ENCODE data around the gene OR2L8.

OR2L8 gene, protein sequence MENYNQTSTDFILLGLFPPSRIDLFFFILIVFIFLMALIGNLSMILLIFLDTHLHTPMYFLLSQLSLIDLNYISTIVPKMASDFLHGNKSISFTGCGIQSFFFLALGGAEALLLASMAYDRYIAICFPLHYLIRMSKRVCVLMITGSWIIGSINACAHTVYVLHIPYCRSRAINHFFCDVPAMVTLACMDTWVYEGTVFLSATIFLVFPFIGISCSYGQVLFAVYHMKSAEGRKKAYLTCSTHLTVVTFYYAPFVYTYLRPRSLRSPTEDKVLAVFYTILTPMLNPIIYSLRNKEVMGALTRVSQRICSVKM

GRCh38 chr1:247948558-247948957 lies at the start of gene OR2L8:
OR2L8 (plus strand) TSS chr1:247948858; CDS start chr1:247948858, 0 bp downstream.
- H3K9me2 ChIP-seq (replicated peaks; ENCODE audit: insufficient read depth, low read length): no peaks in the 10 kb centered on the region
- no peak within 1 kb of the TSS for H2AFZ ChIP-seq (ENCODE audit: low read length)
- no peak within 1 kb of the TSS for H3K27ac ChIP-seq (ENCODE audit: low read length)
- no peak within 1 kb of the TSS for H3K4me3 ChIP-seq (ENCODE audit: low read length)
- H3K36me3 ChIP-seq (replicated peaks; ENCODE audit: insufficient read depth, low read length): no peaks in the 10 kb centered on the region
- no peak for DNase-seq
- no peaks in the 10 kb centered on the region for H3K27me3 ChIP-seq (replicated peaks; ENCODE audit: insufficient read depth, low read length)
- TF ChIP-seq EZH2 (optimal IDR thresholded peaks at IDR 0.05; ENCODE audit: low read depth, low read length) (no peak), EZH2phosphoT487 (IDR thresholded peaks at IDR 0.05; ENCODE audit: low read length) (no peak)
- TF ChIP-seq, protein P1, sequence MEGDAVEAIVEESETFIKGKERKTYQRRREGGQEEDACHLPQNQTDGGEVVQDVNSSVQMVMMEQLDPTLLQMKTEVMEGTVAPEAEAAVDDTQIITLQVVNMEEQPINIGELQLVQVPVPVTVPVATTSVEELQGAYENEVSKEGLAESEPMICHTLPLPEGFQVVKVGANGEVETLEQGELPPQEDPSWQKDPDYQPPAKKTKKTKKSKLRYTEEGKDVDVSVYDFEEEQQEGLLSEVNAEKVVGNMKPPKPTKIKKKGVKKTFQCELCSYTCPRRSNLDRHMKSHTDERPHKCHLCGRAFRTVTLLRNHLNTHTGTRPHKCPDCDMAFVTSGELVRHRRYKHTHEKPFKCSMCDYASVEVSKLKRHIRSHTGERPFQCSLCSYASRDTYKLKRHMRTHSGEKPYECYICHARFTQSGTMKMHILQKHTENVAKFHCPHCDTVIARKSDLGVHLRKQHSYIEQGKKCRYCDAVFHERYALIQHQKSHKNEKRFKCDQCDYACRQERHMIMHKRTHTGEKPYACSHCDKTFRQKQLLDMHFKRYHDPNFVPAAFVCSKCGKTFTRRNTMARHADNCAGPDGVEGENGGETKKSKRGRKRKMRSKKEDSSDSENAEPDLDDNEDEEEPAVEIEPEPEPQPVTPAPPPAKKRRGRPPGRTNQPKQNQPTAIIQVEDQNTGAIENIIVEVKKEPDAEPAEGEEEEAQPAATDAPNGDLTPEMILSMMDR (IDR thresholded peaks at IDR 0.05; ENCODE audit: low read length): no peak
- no peaks in the 10 kb centered on the region for H3K4me1 ChIP-seq (ENCODE audit: low read length)
- no peak within 1 kb of the TSS for H3K9ac ChIP-seq (ENCODE audit: low read length)
- no peaks in the 10 kb centered on the region for H4K20me1 ChIP-seq (ENCODE audit: insufficient read depth, low read length)
- no peaks in the 10 kb centered on the region for H3K79me2 ChIP-seq (ENCODE audit: low read length)
- H3K4me2 ChIP-seq (ENCODE audit: low read depth, low read length): no peak within 1 kb of the TSS
- H3F3A ChIP-seq (ENCODE audit: insufficient read depth, low read length): no peaks in the 10 kb centered on the region
- H3K9me3 ChIP-seq (replicated peaks; ENCODE audit: insufficient read depth, low read length): no peaks in the 10 kb centered on the region

DNA sequence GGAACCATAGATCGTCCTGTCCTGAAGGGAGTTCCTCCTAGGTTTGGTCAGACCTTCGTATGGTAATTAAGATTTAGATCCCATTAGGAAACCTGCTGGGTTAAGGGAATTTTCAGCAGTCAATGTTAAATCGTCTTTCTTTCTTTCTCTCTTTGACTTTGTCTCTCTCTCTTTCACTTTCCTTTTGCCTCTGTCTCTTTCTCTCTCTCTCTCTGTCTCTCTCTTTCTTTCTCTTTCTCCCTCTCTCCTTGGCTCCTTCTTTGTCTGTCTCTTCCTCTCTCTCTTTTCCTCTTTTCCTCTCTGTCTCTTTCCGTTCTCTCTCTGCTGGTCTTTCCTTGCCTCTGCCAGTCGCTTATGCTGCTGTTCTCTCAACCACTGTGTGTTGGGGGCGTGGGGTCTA lies 44.5 kb upstream of the OR2L8 start:
- no peak overlapping the region; the same call in 1 of the 2 replicates for H3K4me2 ChIP-seq (ENCODE audit: low read depth, low read length)
- TF ChIP-seq EZH2 (optimal IDR thresholded peaks at IDR 0.05; ENCODE audit: low read depth, low read length): no peak
- no peak for TF ChIP-seq EZH2phosphoT487 (IDR thresholded peaks at IDR 0.05; ENCODE audit: low read length)
- TF ChIP-seq, protein P1 (IDR thresholded peaks at IDR 0.05; ENCODE audit: low read length): no peak
- no peaks in the 10 kb centered on the region for H3K9me2 ChIP-seq (replicated peaks; ENCODE audit: insufficient read depth, low read length)
- no peak overlapping the region for H2AFZ ChIP-seq (ENCODE audit: low read length)
- H3K27ac ChIP-seq (ENCODE audit: low read length): no peak overlapping the region
- H3K4me3 ChIP-seq (ENCODE audit: low read length): no peak overlapping the region
- H3K36me3 ChIP-seq (replicated peaks; ENCODE audit: insufficient read depth, low read length): no peaks in the 10 kb centered on the region
- DNase-seq: no peak
- H3K9ac ChIP-seq (ENCODE audit: low read length): no peak overlapping the region
- no peaks in the 10 kb centered on the region for H3K4me1 ChIP-seq (ENCODE audit: low read length)
- H3F3A ChIP-seq (ENCODE audit: insufficient read depth, low read length): no peaks in the 10 kb centered on the region
- no peaks in the 10 kb centered on the region for H4K20me1 ChIP-seq (ENCODE audit: insufficient read depth, low read length)
- no peaks in the 10 kb centered on the region for H3K79me2 ChIP-seq (ENCODE audit: low read length)
- no peaks in the 10 kb centered on the region for H3K9me3 ChIP-seq (replicated peaks; ENCODE audit: insufficient read depth, low read length)
- H3K27me3 ChIP-seq (replicated peaks; ENCODE audit: insufficient read depth, low read length): no peaks in the 10 kb centered on the region

DNA sequence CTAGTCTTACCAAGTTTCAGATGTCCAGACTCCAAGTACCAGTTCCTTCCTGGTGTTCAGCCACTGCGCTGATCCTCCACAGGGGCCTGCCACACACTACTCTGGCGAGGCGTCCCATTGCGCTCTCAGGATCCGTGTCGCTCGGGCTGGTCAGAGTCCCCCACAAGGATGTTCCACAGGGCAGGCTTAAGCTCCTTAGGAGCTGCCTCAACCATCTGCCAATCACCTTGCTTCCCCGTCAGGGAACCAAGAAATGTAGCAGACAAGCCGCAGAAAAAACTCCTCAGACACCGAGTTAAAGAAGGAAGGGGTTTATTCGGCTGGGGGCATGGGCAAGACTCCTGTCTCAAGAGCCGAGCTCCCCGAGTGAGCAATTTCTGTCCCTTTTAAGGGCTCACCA lies 43.5 kb upstream of the OR2L8 start:
- Histone ChIP-seq H3K36me3 (replicated peaks; ENCODE audit: insufficient read depth, low read length) (no peaks in the 10 kb centered on the region), H3K27me3 (replicated peaks; ENCODE audit: insufficient read depth, low read length) (no peaks in the 10 kb centered on the region), H3K9me2 (replicated peaks; ENCODE audit: insufficient read depth, low read length) (no peaks in the 10 kb centered on the region), H3K4me1 (ENCODE audit: low read length) (no peaks in the 10 kb centered on the region), H3K4me2 (ENCODE audit: low read depth, low read length) (no peak overlapping the region), H3K27ac (ENCODE audit: low read length) (no peak overlapping the region), H3K9ac (ENCODE audit: low read length) (no peak overlapping the region), H3K79me2 (ENCODE audit: low read length) (no peaks in the 10 kb centered on the region), H2AFZ (ENCODE audit: low read length) (no peak overlapping the region), H3K9me3 (replicated peaks; ENCODE audit: insufficient read depth, low read length) (no peaks in the 10 kb centered on the region), H3F3A (ENCODE audit: insufficient read depth, low read length) (no peaks in the 10 kb centered on the region), H4K20me1 (ENCODE audit: insufficient read depth, low read length) (no peaks in the 10 kb centered on the region), H3K4me3 (ENCODE audit: low read length) (no peak overlapping the region)
- no peak for TF ChIP-seq EZH2phosphoT487 (IDR thresholded peaks at IDR 0.05; ENCODE audit: low read length)
- TF ChIP-seq, protein P1 (IDR thresholded peaks at IDR 0.05; ENCODE audit: low read length): no peak
- no peak for TF ChIP-seq EZH2 (optimal IDR thresholded peaks at IDR 0.05; ENCODE audit: low read depth, low read length)
- DNase-seq: no peak

All from MM.1S (cell line).